ENCODE results near the gene COQ9. TPM values are rescaled to one million over a fixed set of nuclear protein-coding genes. Genes with fewer than 3 reads are reported as not detected.
A peak's percentile ranks its signal among the peaks of the same experiment; 100 is the strongest.
"Not testable (repeated sequence)": the region's sequence is repeated elsewhere in the genome, so short reads cannot be mapped to it uniquely, and the experiment has no call there.

The COQ9 gene
- total and polyA plus RNA-seq, 4 experiments from 2014 or later, result 26.8 to 37.7 (median 31.6) TPM

GRCh38 chr16:57439947-57440346 is 7.3 kb upstream of the COQ9 start:
- CTCF ChIA-PET (ENCODE audit: partially characterized antibody), result interaction anchor here (3.4 kb wide), 1 partner anchor 22 kb away, joined by 13 read pairs; no protein-coding TSS in a partner anchor
- H3K9me3 ChIP-seq (ENCODE audit: control insufficient read depth in 1 of 2, low read length in 2 of 2); POLR2A ChIA-PET (ENCODE audit: partially characterized antibody); DNase-seq; H3K4me3 Mint-ChIP-seq; H3K27me3 ChIP-seq (ENCODE audit: insufficient read depth, low read length); H3K4me1 ChIP-seq (ENCODE audit: insufficient read depth, low read length); H3K27me3 Mint-ChIP-seq; H3K4me3 ChIP-seq (ENCODE audit: low read length in 2 of 2); H3K27ac ChIP-seq (ENCODE audit: low read depth, low read length): not testable (repeated sequence)
- peaks cover 13% of the 10 kb centered on the region for H3K36me3 ChIP-seq (ENCODE audit: insufficient read depth, low read length)
- peak overlapping the region in 1 of 7 donors; percentile 13 for H3K27ac Mint-ChIP-seq
- peaks cover 0 to 15% (median 7%) of the 10 kb centered on the region in 4 donors for H3K4me1 Mint-ChIP-seq
- H3K36me3 Mint-ChIP-seq, result peaks cover 50 to 53% of the 10 kb centered on the region in 2 donors
- intact Hi-C loops (cut with micrococcal nuclease), result loop anchor here (10.0 kb wide), 1 partner anchor 255 kb away; the partner anchor contains the start of genes PSME3IP1 and RSPRY1
- peaks cover 0 to 15% (median 10%) of the 10 kb centered on the region in 8 donors for H3K9me3 Mint-ChIP-seq

- H3K9me3 Mint-ChIP-seq, result peaks cover 0 to 15% (median 10%) of the 10 kb centered on the region in 8 donors
- peaks cover 0 to 16% (median 7%) of the 10 kb centered on the region in 4 donors for H3K4me1 Mint-ChIP-seq
- peak overlapping the region in 1 of 7 donors; percentile 13 for H3K27ac Mint-ChIP-seq
- H3K27ac ChIP-seq (ENCODE audit: low read depth, low read length); H3K9me3 ChIP-seq (ENCODE audit: control insufficient read depth in 1 of 2, low read length in 2 of 2); H3K27me3 Mint-ChIP-seq; POLR2A ChIA-PET (ENCODE audit: partially characterized antibody); DNase-seq; H3K4me1 ChIP-seq (ENCODE audit: insufficient read depth, low read length); H3K4me3 Mint-ChIP-seq; H3K27me3 ChIP-seq (ENCODE audit: insufficient read depth, low read length); H3K4me3 ChIP-seq (ENCODE audit: low read length in 2 of 2): not testable (repeated sequence)
- intact Hi-C loops (cut with micrococcal nuclease), result loop anchor here (10.0 kb wide), 1 partner anchor 256 kb away; the partner anchor contains the start of genes PSME3IP1 and RSPRY1
- peaks cover 10% of the 10 kb centered on the region for H3K36me3 ChIP-seq (ENCODE audit: insufficient read depth, low read length)
- CTCF ChIA-PET (ENCODE audit: partially characterized antibody), result interaction anchor here (0.6 to 3.4 kb wide), 2 partner anchors 22 to 657 kb away, joined by 3 to 13 read pairs; no protein-coding TSS in a partner anchor
- peaks cover 47% of the 10 kb centered on the region in 2 donors for H3K36me3 Mint-ChIP-seq
Measured at GRCh38 chr16:57440551-57440950, 6.7 kb upstream of the COQ9 start.

GRCh38 chr16:57444711-57445110 is 2.6 kb upstream of the COQ9 start:
- POLR2A ChIA-PET (ENCODE audit: partially characterized antibody), result interaction anchor here (7.8 kb wide), 1 partner anchor 17 kb away, joined by 112 read pairs; the partner anchor contains the start of gene POLR2C
- Mint-ChIP-seq H3K27ac (peak overlapping the region in 1 of 7 donors; percentile 41), H3K36me3 (peaks cover 20 to 24% of the 10 kb centered on the region in 2 donors), H3K4me1 (peaks cover 15 to 39% (median 27%) of the 10 kb centered on the region in 4 donors), H3K27me3 (no peaks in the 10 kb centered on the region), H3K9me3 (peaks cover 0 to 13% (median 9%) of the 10 kb centered on the region in 8 donors), H3K4me3 (no peak overlapping the region)
- Histone ChIP-seq H3K36me3 (ENCODE audit: insufficient read depth, low read length) (no peaks in the 10 kb centered on the region), H3K27me3 (ENCODE audit: insufficient read depth, low read length) (no peaks in the 10 kb centered on the region), H3K9me3 (ENCODE audit: control insufficient read depth in 1 of 2, low read length in 2 of 2) (no peaks in the 10 kb centered on the region), H3K4me1 (ENCODE audit: insufficient read depth, low read length) (peaks cover 23% of the 10 kb centered on the region), H3K4me3 (ENCODE audit: low read length in 2 of 2) (no peak overlapping the region), H3K27ac (ENCODE audit: low read depth, low read length) (no peak overlapping the region)
- CTCF ChIA-PET (ENCODE audit: partially characterized antibody), result interaction anchor here (0.6 to 2.1 kb wide), 3 partner anchors 17 to 74 kb away, joined by 3 to 9 read pairs (median 3); partner anchors contain the start of gene POLR2C
- intact Hi-C loops (cut with micrococcal nuclease), result loop anchor here (10.0 kb wide), 1 partner anchor 260 kb away; the partner anchor contains the start of genes PSME3IP1 and RSPRY1
- DNase-seq, result no peak

DNA sequence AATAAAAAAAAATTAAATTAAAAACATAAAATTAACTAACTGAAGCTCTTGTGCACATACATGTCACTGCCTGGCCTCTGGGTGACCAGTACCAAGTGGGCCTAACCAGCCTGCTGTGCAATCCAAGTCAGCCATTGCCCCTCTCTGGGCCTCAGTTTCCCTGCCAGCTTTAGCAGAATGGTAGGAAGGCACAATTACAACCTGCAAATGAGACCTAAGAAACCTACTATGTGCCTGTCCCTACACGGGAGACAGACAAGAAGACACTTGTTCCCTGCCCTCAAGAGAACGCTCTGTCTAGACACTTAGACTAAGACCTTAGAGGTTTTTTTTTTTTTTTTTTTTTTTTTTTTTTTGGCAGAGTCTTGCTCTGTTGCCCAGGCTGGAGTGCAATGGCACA is 1.8 kb upstream of the COQ9 start:
- Mint-ChIP-seq H3K9me3 (peaks cover 0 to 5% (median 1%) of the 10 kb centered on the region in 8 donors), H3K36me3 (peaks cover 12 to 16% of the 10 kb centered on the region in 2 donors), H3K27me3 (no peaks in the 10 kb centered on the region), H3K4me3 (peak overlapping the region in 4 of 8 donors; percentile 35 to 66 (median 47)), H3K27ac (peak overlapping the region in 1 of 7 donors; percentile 36), H3K4me1 (peaks cover 15 to 42% (median 27%) of the 10 kb centered on the region in 4 donors)
- intact Hi-C loops (cut with micrococcal nuclease), result loop anchor here (10.0 kb wide), 1 partner anchor 261 kb away; the partner anchor contains the start of genes PSME3IP1 and RSPRY1
- no peak for DNase-seq
- POLR2A ChIA-PET (ENCODE audit: partially characterized antibody), result interaction anchor here (7.8 kb wide), 1 partner anchor 17 kb away, joined by 112 read pairs; the partner anchor contains the start of gene POLR2C
- Histone ChIP-seq H3K27me3 (ENCODE audit: insufficient read depth, low read length) (no peaks in the 10 kb centered on the region), H3K4me3 (ENCODE audit: low read length in 2 of 2) (no peak overlapping the region), H3K36me3 (ENCODE audit: insufficient read depth, low read length) (no peaks in the 10 kb centered on the region), H3K4me1 (ENCODE audit: insufficient read depth, low read length) (peaks cover 23% of the 10 kb centered on the region), H3K9me3 (ENCODE audit: control insufficient read depth in 1 of 2, low read length in 2 of 2) (no peaks in the 10 kb centered on the region), H3K27ac (ENCODE audit: low read depth, low read length) (no peak overlapping the region)
- CTCF ChIA-PET (ENCODE audit: partially characterized antibody), result interaction anchor here (1.2 to 2.5 kb wide), 3 partner anchors 12 to 76 kb away, joined by 3 to 9 read pairs (median 8); partner anchors contain the start of gene POLR2C

DNA sequence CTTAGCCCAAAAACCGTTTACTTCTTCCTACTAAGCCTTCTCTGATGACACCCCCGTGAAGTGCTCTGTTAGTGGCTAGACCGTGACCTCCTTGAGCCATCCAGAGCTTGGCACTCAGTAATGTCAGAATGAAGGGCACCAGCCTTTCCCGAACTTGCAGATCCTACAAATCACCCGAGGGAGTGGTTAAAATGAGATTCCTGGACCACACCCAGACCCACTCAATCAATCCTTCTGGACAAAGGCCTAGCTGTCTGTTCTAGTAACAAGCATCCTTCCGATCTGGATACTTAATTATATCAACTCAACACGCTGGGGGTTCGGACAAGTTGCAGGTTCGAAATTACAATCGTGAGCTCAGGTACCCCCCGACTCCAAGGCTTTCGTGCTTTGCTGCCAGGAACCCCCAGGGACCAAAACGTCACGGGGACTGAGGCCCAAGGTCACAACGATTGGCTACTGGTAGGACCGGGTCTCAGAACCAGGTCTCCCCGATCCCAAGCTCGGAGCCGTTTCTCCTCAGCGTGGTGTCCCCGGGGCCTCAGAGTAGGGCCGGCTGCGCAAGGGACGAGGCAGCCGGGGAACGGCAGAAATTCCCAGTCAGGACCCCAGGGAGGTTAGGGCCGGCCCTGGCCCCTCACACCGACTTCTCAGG is 621 bp upstream of the COQ9 start:
- H3K4me1 ChIP-seq (ENCODE audit: insufficient read depth, low read length), result peaks cover 23% of the 10 kb centered on the region
- H3K4me3 Mint-ChIP-seq, result peak overlapping the region; percentile 90 to 94 (median 92)
- peak overlapping the region; percentile 79 to 94 (median 91) for H3K27ac Mint-ChIP-seq
- H3K9me3 ChIP-seq (ENCODE audit: control insufficient read depth in 1 of 2, low read length in 2 of 2), result no peaks in the 10 kb centered on the region
- intact Hi-C loops (cut with micrococcal nuclease), result loop anchor here (1.0 to 10.0 kb wide), 6 partner anchors 16 to 289 kb away; partner anchors contain the start of genes DOK4, KATNB1, POLR2C and PSME3IP1
- peaks cover 6 to 9% of the 10 kb centered on the region in 2 donors for H3K36me3 Mint-ChIP-seq
- DNase-seq, result peak in 2 of 5 donors; percentile 5 to 7
- H3K27me3 ChIP-seq (ENCODE audit: insufficient read depth, low read length), result no peaks in the 10 kb centered on the region
- peak overlapping the region; percentile 86 for H3K27ac ChIP-seq (ENCODE audit: low read depth, low read length)
- H3K4me1 Mint-ChIP-seq, result peaks cover 15 to 38% (median 26%) of the 10 kb centered on the region in 4 donors
- H3K4me3 ChIP-seq (ENCODE audit: low read length in 2 of 2), result peak overlapping the region; percentile 65 to 78
- ChIA-PET CTCF (ENCODE audit: partially characterized antibody) (interaction anchor here (0.8 to 2.5 kb wide), 12 partner anchors 10 to 146 kb away, joined by 3 to 15 read pairs (median 3); partner anchors contain the start of gene POLR2C), POLR2A (ENCODE audit: partially characterized antibody) (interaction anchor here (0.7 to 7.8 kb wide), 21 partner anchors 10 to 683 kb away, joined by 3 to 112 read pairs (median 5); partner anchors contain the start of genes ARL2BP, CCDC102A, CFAP20 and DOK4)
- no peaks in the 10 kb centered on the region for H3K9me3 Mint-ChIP-seq
- H3K36me3 ChIP-seq (ENCODE audit: insufficient read depth, low read length), result no peaks in the 10 kb centered on the region
- H3K27me3 Mint-ChIP-seq, result no peaks in the 10 kb centered on the region

GRCh38 chr16:57452021-57452420 is 4.7 kb downstream of the COQ9 start:
- ChIA-PET POLR2A (ENCODE audit: partially characterized antibody) (interaction anchor here (1.1 kb wide), 1 partner anchor 10 kb away, joined by 6 read pairs; the partner anchor contains the start of gene POLR2C), CTCF (ENCODE audit: partially characterized antibody) (interaction anchor here (1.7 kb wide), 1 partner anchor 10 kb away, joined by 8 read pairs; the partner anchor contains the start of gene POLR2C)
- H3K9me3 Mint-ChIP-seq, result no peaks in the 10 kb centered on the region
- Histone ChIP-seq H3K4me1 (ENCODE audit: insufficient read depth, low read length) (peaks cover 10% of the 10 kb centered on the region), H3K27me3 (ENCODE audit: insufficient read depth, low read length) (no peaks in the 10 kb centered on the region), H3K27ac (ENCODE audit: low read depth, low read length) (no peak overlapping the region), H3K9me3 (ENCODE audit: control insufficient read depth in 1 of 2, low read length in 2 of 2) (no peaks in the 10 kb centered on the region), H3K4me3 (ENCODE audit: low read length in 2 of 2) (no peak overlapping the region), H3K36me3 (ENCODE audit: insufficient read depth, low read length) (peaks cover 36% of the 10 kb centered on the region)
- H3K4me3 Mint-ChIP-seq, result no peak overlapping the region
- no peak for DNase-seq
- peaks cover 26 to 40% of the 10 kb centered on the region in 2 donors for H3K36me3 Mint-ChIP-seq
- no peak overlapping the region for H3K27ac Mint-ChIP-seq
- intact Hi-C loops (cut with micrococcal nuclease), result no loop called here
- no peaks in the 10 kb centered on the region for H3K27me3 Mint-ChIP-seq
- H3K4me1 Mint-ChIP-seq, result peaks cover 2 to 25% (median 15%) of the 10 kb centered on the region in 4 donors
